Stimulated activated CD4-positive, alpha-beta T cell treated with anti-CD3 and anti-CD28 coated beads, Interleukin-15, amount 100 ng/mL, for 48 hours (primary cell): Measurements from ENCODE around the gene CR1.
"Not testable (repeated sequence)": the region's sequence is repeated elsewhere in the genome, so short reads cannot be mapped to it uniquely, and the experiment has no call there.

Source experiments
- DNase-seq, 2 donors: peaks; one replicate each; pipeline ENCODE4 v3.0.0-alpha.2; 2020; ENCODE audit warnings: low read depth in 2 of 2

The CR1 gene

GRCh38 chr1:207581496-207582153 lies 85.7 kb downstream of the CR1 start:
- DNase-seq, result no peak

- DNase-seq, result not testable (repeated sequence)
These were observed 93.5 kb downstream of the CR1 start for GRCh38 chr1:207589506-207589905.

GRCh38 chr1:207591205-207591604 lies 95.2 kb downstream of the CR1 start:
- not testable (repeated sequence) for DNase-seq

GRCh38 chr1:207594095-207594494 lies 98.1 kb downstream of the CR1 start:
- DNase-seq, result not testable (repeated sequence)

- no peak for DNase-seq
These were observed 107.8 kb downstream of the CR1 start for GRCh38 chr1:207603777-207604176.

- no peak for DNase-seq
These were observed 109.7 kb downstream of the CR1 start for GRCh38 chr1:207605444-207606361.

GRCh38 chr1:207606362-207606755 lies 110.4 kb downstream of the CR1 start:
- no peak for DNase-seq

- DNase-seq, result no peak
These were observed 116.8 kb downstream of the CR1 start for GRCh38 chr1:207612762-207613161.

- no peak for DNase-seq
These were observed 124.0 kb downstream of the CR1 start for GRCh38 chr1:207619871-207620542.

- DNase-seq, result no peak
These were observed 124.6 kb downstream of the CR1 start for GRCh38 chr1:207620543-207620893.

- not testable (repeated sequence) for DNase-seq
These were observed 129.6 kb downstream of the CR1 start for GRCh38 chr1:207625504-207626071.

- no peak for DNase-seq
These were observed 131.0 kb downstream of the CR1 start for GRCh38 chr1:207626972-207627337.

- no peak for DNase-seq
These were observed 131.5 kb downstream of the CR1 start for GRCh38 chr1:207627496-207627895.

- no peak for DNase-seq
These were observed 132.8 kb downstream of the CR1 start for GRCh38 chr1:207628776-207629175.

GRCh38 chr1:207631137-207631536 lies 135.2 kb downstream of the CR1 start:
- DNase-seq, result no peak

GRCh38 chr1:207633226-207633625 lies 137.3 kb downstream of the CR1 start:
- DNase-seq, result no peak

- not testable (repeated sequence) for DNase-seq
These were observed 137.8 kb downstream of the CR1 start for GRCh38 chr1:207633699-207634289.

- not testable (repeated sequence) for DNase-seq
These were observed 138.3 kb downstream of the CR1 start for GRCh38 chr1:207634293-207634692.

GRCh38 chr1:207635569-207636186 lies 139.7 kb downstream of the CR1 start:
- DNase-seq, result not testable (repeated sequence)

GRCh38 chr1:207638487-207639145 lies 142.7 kb downstream of the CR1 start:
- not testable (repeated sequence) for DNase-seq

- not testable (repeated sequence) for DNase-seq
These were observed 143.4 kb downstream of the CR1 start for GRCh38 chr1:207639362-207639761.
